ENCODE measurements around the gene MAP3K12. TPM values are rescaled to one million over a fixed set of nuclear protein-coding genes. Genes with fewer than 3 reads are reported as not detected.
"Not testable (repeated sequence)": the region's sequence is repeated elsewhere in the genome, so short reads cannot be mapped to it uniquely, and the experiment has no call there.

MAP3K12 gene
- total RNA-seq = 34.6 TPM

GRCh38 chr12:53499266-53500141 lies at the start of gene MAP3K12:
Gene MAP3K12 (minus strand): TSS chr12:53499458. CDS start chr12:53487391, 12,067 bp downstream.
- FAIRE-seq (no peak), DNase-seq (ENCODE audit: low spot score in 2 of 2) (peak; percentile 41 to 55)

- DNase-seq (ENCODE audit: low spot score in 2 of 2); FAIRE-seq: not testable (repeated sequence)
These were observed 49.1 kb upstream of the MAP3K12 start for GRCh38 chr12:53548354-53548753.

- FAIRE-seq (no peak), DNase-seq (ENCODE audit: low spot score in 2 of 2) (peak; percentile 30 to 73)
These were observed 44.3 kb upstream of the MAP3K12 start for GRCh38 chr12:53543539-53543938.

- DNase-seq (ENCODE audit: low spot score in 2 of 2) (no peak), FAIRE-seq (no peak)
These were observed 40.3 kb upstream of the MAP3K12 start for GRCh38 chr12:53539526-53539925.

- no peak for DNase-seq (ENCODE audit: low spot score in 2 of 2)
These were observed 39.0 kb upstream of the MAP3K12 start for GRCh38 chr12:53538209-53538689.

GRCh38 chr12:53536962-53537361 lies 37.7 kb upstream of the MAP3K12 start:
- FAIRE-seq (no peak), DNase-seq (ENCODE audit: low spot score in 2 of 2) (no peak)

More at GRCh38 chr12:53538209-53538689, 39.0 kb upstream of the MAP3K12 start:
- FAIRE-seq = no peak

- no peak for FAIRE-seq
- DNase-seq (ENCODE audit: low spot score in 2 of 2) = no peak
These were observed 34.2 kb upstream of the MAP3K12 start for GRCh38 chr12:53533471-53533870.

GRCh38 chr12:53532524-53533445 lies 33.5 kb upstream of the MAP3K12 start:
- FAIRE-seq = no peak
- no peak for DNase-seq (ENCODE audit: low spot score in 2 of 2)

- no peak for FAIRE-seq
- no peak for DNase-seq (ENCODE audit: low spot score in 2 of 2)
These were observed 32.8 kb upstream of the MAP3K12 start for GRCh38 chr12:53532021-53532420.

- DNase-seq (ENCODE audit: low spot score in 2 of 2) = no peak
These were observed 31.7 kb upstream of the MAP3K12 start for GRCh38 chr12:53530920-53531319.

GRCh38 chr12:53530061-53530460 lies 30.8 kb upstream of the MAP3K12 start:
- no peak for DNase-seq (ENCODE audit: low spot score in 2 of 2)
- FAIRE-seq = no peak

More at GRCh38 chr12:53530920-53531319, 31.7 kb upstream of the MAP3K12 start:
- no peak for FAIRE-seq

- FAIRE-seq (no peak), DNase-seq (ENCODE audit: low spot score in 2 of 2) (no peak)
These were observed 25.2 kb upstream of the MAP3K12 start for GRCh38 chr12:53524476-53524875.

- DNase-seq (ENCODE audit: low spot score in 2 of 2) (no peak), FAIRE-seq (no peak)
These were observed 23.9 kb upstream of the MAP3K12 start for GRCh38 chr12:53523131-53523530.

GRCh38 chr12:53518381-53518780 lies 19.1 kb upstream of the MAP3K12 start:
- no peak for FAIRE-seq
- no peak for DNase-seq (ENCODE audit: low spot score in 2 of 2)

- no peak for FAIRE-seq
These were observed 17.6 kb upstream of the MAP3K12 start for GRCh38 chr12:53516758-53517455.

GRCh38 chr12:53515291-53515680 lies 16.0 kb upstream of the MAP3K12 start:
- DNase-seq (ENCODE audit: low spot score in 2 of 2) = no peak
- no peak for FAIRE-seq

More at GRCh38 chr12:53516758-53517455, 17.6 kb upstream of the MAP3K12 start:
- no peak for DNase-seq (ENCODE audit: low spot score in 2 of 2)

GRCh38 chr12:53514628-53515290 lies 15.5 kb upstream of the MAP3K12 start:
- FAIRE-seq = no peak
- DNase-seq (ENCODE audit: low spot score in 2 of 2) = no peak

- DNase-seq (ENCODE audit: low spot score in 2 of 2) (no peak), FAIRE-seq (no peak)
These were observed 14.6 kb upstream of the MAP3K12 start for GRCh38 chr12:53513712-53514410.

- FAIRE-seq = no peak
These were observed 11.0 kb upstream of the MAP3K12 start for GRCh38 chr12:53510181-53510812.

More at GRCh38 chr12:53510181-53510812, 11.0 kb upstream of the MAP3K12 start:
- DNase-seq (ENCODE audit: low spot score in 2 of 2) = no peak

Measured in frontal cortex (tissue), 4 donors.